A549 treated with AZD9567 at 1 μM for 4 hours (cell line): ENCODE measurements around the gene TECRL. TPM values are rescaled to one million over a fixed set of nuclear protein-coding genes. Genes with fewer than 3 reads are reported as not detected.

Experiments used
- total RNA-seq: library from RNA; stranded (reverse); fragments of 200-300 nt; extraction: Qiagen RNA extraction; gene quantifications from 5 replicates; pipeline ENCODE4 v1.2.3, GENCODE V29; 2022; ENCODE audit not compliant: insufficient read depth

The TECRL gene, protein sequence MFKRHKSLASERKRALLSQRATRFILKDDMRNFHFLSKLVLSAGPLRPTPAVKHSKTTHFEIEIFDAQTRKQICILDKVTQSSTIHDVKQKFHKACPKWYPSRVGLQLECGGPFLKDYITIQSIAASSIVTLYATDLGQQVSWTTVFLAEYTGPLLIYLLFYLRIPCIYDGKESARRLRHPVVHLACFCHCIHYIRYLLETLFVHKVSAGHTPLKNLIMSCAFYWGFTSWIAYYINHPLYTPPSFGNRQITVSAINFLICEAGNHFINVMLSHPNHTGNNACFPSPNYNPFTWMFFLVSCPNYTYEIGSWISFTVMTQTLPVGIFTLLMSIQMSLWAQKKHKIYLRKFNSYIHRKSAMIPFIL
- not detected in 5 replicates for total RNA-seq

DNA sequence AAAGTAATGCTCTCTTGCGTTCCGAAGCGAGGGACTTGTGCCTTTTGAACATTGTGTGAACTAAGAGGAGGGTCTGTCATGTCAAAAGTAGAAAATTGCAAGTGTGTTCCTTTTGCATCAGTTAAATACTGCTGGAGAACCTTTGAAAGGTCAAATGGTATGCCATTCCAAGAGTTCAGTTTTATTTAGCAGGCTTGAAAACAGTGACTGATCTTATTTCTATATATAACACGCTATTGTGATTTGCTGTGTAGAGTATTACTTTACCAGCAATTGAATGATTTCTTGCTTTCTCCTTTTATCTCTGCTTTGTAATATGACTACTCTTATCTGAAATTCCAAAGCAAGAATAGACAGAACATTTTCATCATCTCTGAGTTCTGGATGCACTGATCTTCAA lies at the start of gene TECRL:
TECRL (minus strand) TSS at position 151 of the 400 bp plus-strand sequence; CDS start at position 52, 99 bp downstream.

